Neural cell (in vitro differentiated cells): ENCODE results near the gene FABP1. TPM values are rescaled to one million over a fixed set of nuclear protein-coding genes. Genes with fewer than 3 reads are reported as not detected.

Source experiments
- H2AFZ ChIP-seq: fragments of 200-600, 300-800 bp; sonication (generic), shearing (Covaris generic); 2 replicates; pipeline ENCODE4 v1.6.0; 2014; ENCODE audit warnings: low read depth, mild to moderate bottlenecking, antibody characterized with exemption, low read length, moderate library complexity
- H3F3A ChIP-seq: fragments of 200-600 bp; shearing (Covaris generic); 2 replicates; pipeline ENCODE4 v1.6.1; 2016; ENCODE audit warnings: mild to moderate bottlenecking, moderate library complexity, mixed read lengths, antibody characterized with exemption, low read length; ENCODE audit not compliant: insufficient read depth, poor library complexity, severe bottlenecking
- H3K27ac ChIP-seq: fragments of 200-600, 300-800 bp; sonication (generic), shearing (Covaris generic); 2 replicates; pipeline ENCODE4 v1.5.1; 2014; ENCODE audit warnings: mild to moderate bottlenecking, low read length, moderate library complexity
- H3K27me3 ChIP-seq: fragments of 300-800, 200-600 bp; sonication (generic), shearing (Covaris generic); 2 replicates; pipeline ENCODE4 v1.6.0; 2014; ENCODE audit warnings: mild to moderate bottlenecking, low read depth, low read length, moderate library complexity; ENCODE audit not compliant: insufficient read depth
- H3K36me3 ChIP-seq: fragments of 300-800, 200-600 bp; sonication (generic), shearing (Covaris generic); 2 replicates; pipeline ENCODE4 v1.5.1; 2014; ENCODE audit warnings: mild to moderate bottlenecking, antibody characterized with exemption, low read length, moderate library complexity; ENCODE audit not compliant: insufficient read depth
- H3K4me2 ChIP-seq: fragments of 300-800, 200-600 bp; sonication (generic), shearing (Covaris generic); 2 replicates; pipeline ENCODE4 v1.6.0; 2014; ENCODE audit warnings: mild to moderate bottlenecking, low read length
- H3K4me3 ChIP-seq: fragments of 300-800, 200-600 bp; sonication (generic), shearing (Covaris generic); 2 replicates; pipeline ENCODE4 v1.5.1; 2014; ENCODE audit warnings: mild to moderate bottlenecking, low read length, moderate library complexity
- H3K79me2 ChIP-seq: fragments of 200-600 bp; shearing (Covaris generic); replicated peaks from 2 replicates; pipeline ENCODE4 v1.6.0; 2014; ENCODE audit warnings: mild to moderate bottlenecking, low read length, moderate library complexity; ENCODE audit not compliant: insufficient read depth
- H3K9ac ChIP-seq: fragments of 300-800, 200-600 bp; sonication (generic), shearing (Covaris generic); 2 replicates; pipeline ENCODE4 v1.6.1; 2016; ENCODE audit warnings: mild to moderate bottlenecking, low read length, mixed read lengths
- H3K9me2 ChIP-seq: fragments of 200-600 bp; shearing (Covaris generic); 2 replicates; pipeline ENCODE4 v1.6.1; 2016; ENCODE audit warnings: mild to moderate bottlenecking, low read length, mixed read lengths; ENCODE audit not compliant: insufficient read depth
- H3K9me3 ChIP-seq: fragments of 200-600, 300-800 bp; sonication (generic), shearing (Covaris generic); 2 replicates; pipeline ENCODE4 v1.6.1; 2016; ENCODE audit warnings: mild to moderate bottlenecking, mixed run types, low read length, moderate library complexity, mixed read lengths
- H4K20me1 ChIP-seq: fragments of 200-600 bp; shearing (Covaris generic); 2 replicates; pipeline ENCODE4 v1.6.1; 2016; ENCODE audit warnings: mild to moderate bottlenecking, mixed run types; ENCODE audit not compliant: insufficient read depth
- CTCF ChIP-seq: fragments of 450-650 bp; IDR thresholded peaks from 2 replicates; pipeline ENCODE4 v1.5.1; 2014; ENCODE audit warnings: antibody characterized with exemption, mild to moderate bottlenecking, moderate library complexity; ENCODE audit not compliant: poor library complexity, severe bottlenecking
- EP300 ChIP-seq: fragments of 450-650 bp; conservative IDR thresholded peaks from 2 replicates; pipeline ENCODE4 v1.6.1; 2014; ENCODE audit warnings: antibody characterized with exemption, mild to moderate bottlenecking, moderate library complexity; ENCODE audit not compliant: poor library complexity, severe bottlenecking
- EZH2 ChIP-seq: fragments of 200-600, 300-800 bp; shearing (Covaris generic), sonication (generic); IDR thresholded peaks from 2 replicates; pipeline ENCODE4 v1.6.1; 2014; ENCODE audit warnings: antibody characterized with exemption, low read length, borderline replicate concordance, mild to moderate bottlenecking; ENCODE audit not compliant: insufficient read depth, poor library complexity, severe bottlenecking
- MXI1 ChIP-seq: fragments of 450-650 bp; conservative IDR thresholded peaks from 2 replicates; pipeline ENCODE4 v1.6.1; 2014; ENCODE audit warnings: antibody characterized with exemption, mild to moderate bottlenecking; ENCODE audit not compliant: poor library complexity, severe bottlenecking
- POLR2AphosphoS5 ChIP-seq: IDR thresholded peaks from 2 replicates; pipeline ENCODE4 v1.6.1; 2012
- RAD21 ChIP-seq: fragments of 450-650 bp; conservative IDR thresholded peaks from 2 replicates; pipeline ENCODE4 v1.6.1; 2014; ENCODE audit warnings: antibody characterized with exemption, mild to moderate bottlenecking, moderate library complexity
- REST ChIP-seq: IDR thresholded peaks from 2 replicates; pipeline ENCODE4 v1.6.1; 2012; ENCODE audit warnings: borderline replicate concordance
- SMC3 ChIP-seq: fragments of 450-650 bp; conservative IDR thresholded peaks from 2 replicates; pipeline ENCODE4 v1.6.1; 2014; ENCODE audit warnings: antibody characterized with exemption, mild to moderate bottlenecking, moderate library complexity; ENCODE audit not compliant: poor library complexity
- TAF1 ChIP-seq: IDR thresholded peaks from 2 replicates; pipeline ENCODE4 v1.6.1; 2012; ENCODE audit warnings: low read depth
- polyA plus RNA-seq: library from polyadenylated mRNA; depleted of rRNA; stranded (reverse); fragments of >200 nt; gene quantifications from 2 replicates; pipeline ENCODE4 v1.2.3, GENCODE V29; 2014

FABP1 gene
- polyA plus RNA-seq, 1 donor from 2014 or later = not detected

- Histone ChIP-seq H2AFZ (no peak overlapping the region), H3K9ac (no peak overlapping the region), H3K36me3 (no peaks in the 10 kb centered on the region), H3K27me3 (no peaks in the 10 kb centered on the region), H3K4me2 (no peak overlapping the region), H3K9me3 (no peaks in the 10 kb centered on the region), H4K20me1 (no peaks in the 10 kb centered on the region), H3K9me2 (no peaks in the 10 kb centered on the region), H3K79me2 (no peaks in the 10 kb centered on the region), H3K4me3 (no peak overlapping the region), H3F3A (no peaks in the 10 kb centered on the region), H3K27ac (no peak overlapping the region)
- TF ChIP-seq EP300 = no peak
- no peak for TF ChIP-seq POLR2AphosphoS5
- no peak for TF ChIP-seq SMC3
- no peak for TF ChIP-seq MXI1
- TF ChIP-seq REST = no peak
- TF ChIP-seq EZH2 = no peak
- TF ChIP-seq TAF1 = no peak
- TF ChIP-seq RAD21 = no peak
- no peak for TF ChIP-seq CTCF
Measured at GRCh38 chr2:88160517-88160916, 32.7 kb upstream of the FABP1 start.

- no peaks in the 10 kb centered on the region for H4K20me1 ChIP-seq
- no peaks in the 10 kb centered on the region for H3K79me2 ChIP-seq
- H3K9ac ChIP-seq = no peak overlapping the region
- no peaks in the 10 kb centered on the region for H3F3A ChIP-seq
- no peaks in the 10 kb centered on the region for H3K27me3 ChIP-seq
- H3K9me3 ChIP-seq = no peaks in the 10 kb centered on the region
- H3K9me2 ChIP-seq = no peaks in the 10 kb centered on the region
- no peak overlapping the region for H2AFZ ChIP-seq
- H3K27ac ChIP-seq = no peak overlapping the region
- H3K4me2 ChIP-seq = no peak overlapping the region
- H3K36me3 ChIP-seq = no peaks in the 10 kb centered on the region
- TF ChIP-seq RAD21 = peak; percentile 89
- TF ChIP-seq CTCF = peak; percentile 90
- TF ChIP-seq SMC3 = peak; percentile 93
- TF ChIP-seq TAF1 = no peak
- H3K4me3 ChIP-seq = no peak overlapping the region
Measured at GRCh38 chr2:88159955-88160415, 32.1 kb upstream of the FABP1 start.
